ENCODE data around the gene CORT. TPM values are rescaled to one million over a fixed set of nuclear protein-coding genes. Genes with fewer than 3 reads are reported as not detected.

The CORT gene
- polyA plus RNA-seq, 4 donors: 0.97 to 1.3 TPM; not detected in 2

DNA sequence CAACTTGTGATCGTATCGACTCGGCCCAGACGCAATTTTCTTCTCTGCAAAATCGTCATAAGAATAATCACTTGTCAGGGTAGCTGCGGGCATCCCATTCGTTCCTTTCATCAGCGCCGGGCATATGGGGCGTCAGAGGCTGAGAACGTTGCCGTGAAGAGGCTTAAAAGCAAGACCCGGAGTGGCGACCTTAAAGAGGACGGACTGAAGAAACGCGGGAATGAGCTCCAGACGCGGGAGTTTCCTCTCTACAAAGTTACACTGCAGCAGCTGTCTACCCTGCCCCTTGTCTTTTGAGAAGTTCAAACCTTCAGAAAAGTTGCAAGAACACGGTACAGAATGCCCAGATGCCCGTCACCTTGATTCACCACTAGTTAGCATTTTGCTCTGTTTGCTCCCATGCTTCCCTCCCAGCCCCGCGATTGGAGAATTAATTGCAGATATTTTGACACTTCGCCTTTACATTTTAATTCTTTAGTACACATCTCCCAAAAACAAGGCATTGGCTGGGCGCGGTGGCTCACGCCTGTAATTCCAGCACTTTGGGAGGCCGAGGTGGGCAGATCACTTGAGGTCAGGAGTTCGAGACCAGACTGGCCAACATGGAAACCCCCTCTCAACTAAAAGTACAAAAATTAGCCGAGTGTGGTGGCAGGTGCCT, 18.6 kb upstream of the CORT start:
- WGBS, 3 donors: 13 to 21% (median 14%) methylated on average over 30 of the region's 30 CpGs
- Histone ChIP-seq H3K9me3 (ENCODE audit: control insufficient read depth in 2 of 2, insufficient read depth in 1 of 2, low read depth in 1 of 2, low read length in 1 of 2) (no peaks in the 10 kb centered on the region), H3K4me3 (ENCODE audit: low read depth in 1 of 3, low read length in 3 of 3) (peak overlapping the region; percentile 62 to 86 (median 85)), H3K4me1 (ENCODE audit: control insufficient read depth in 3 of 3, insufficient read depth in 2 of 3, low read depth in 1 of 3, low read length in 2 of 3) (peaks cover 0 to 38% (median 0%) of the 10 kb centered on the region in 3 donors), H3K36me3 (ENCODE audit: control insufficient read depth in 3 of 3, insufficient read depth in 2 of 3, low read depth in 1 of 3, low read length in 3 of 3) (peaks cover 0 to 3% (median 0%) of the 10 kb centered on the region in 3 donors), H3K27me3 (ENCODE audit: control insufficient read depth in 3 of 3, insufficient read depth in 3 of 3, low read length in 3 of 3) (no peaks in the 10 kb centered on the region), H3K27ac (ENCODE audit: low read depth in 1 of 3, low read length in 2 of 3) (peak overlapping the region in 2 of 3 donors; percentile 80 to 82)
- FAIRE-seq (no peak), DNase-seq (peak in 1 of 2 donors; percentile 14)

DNA sequence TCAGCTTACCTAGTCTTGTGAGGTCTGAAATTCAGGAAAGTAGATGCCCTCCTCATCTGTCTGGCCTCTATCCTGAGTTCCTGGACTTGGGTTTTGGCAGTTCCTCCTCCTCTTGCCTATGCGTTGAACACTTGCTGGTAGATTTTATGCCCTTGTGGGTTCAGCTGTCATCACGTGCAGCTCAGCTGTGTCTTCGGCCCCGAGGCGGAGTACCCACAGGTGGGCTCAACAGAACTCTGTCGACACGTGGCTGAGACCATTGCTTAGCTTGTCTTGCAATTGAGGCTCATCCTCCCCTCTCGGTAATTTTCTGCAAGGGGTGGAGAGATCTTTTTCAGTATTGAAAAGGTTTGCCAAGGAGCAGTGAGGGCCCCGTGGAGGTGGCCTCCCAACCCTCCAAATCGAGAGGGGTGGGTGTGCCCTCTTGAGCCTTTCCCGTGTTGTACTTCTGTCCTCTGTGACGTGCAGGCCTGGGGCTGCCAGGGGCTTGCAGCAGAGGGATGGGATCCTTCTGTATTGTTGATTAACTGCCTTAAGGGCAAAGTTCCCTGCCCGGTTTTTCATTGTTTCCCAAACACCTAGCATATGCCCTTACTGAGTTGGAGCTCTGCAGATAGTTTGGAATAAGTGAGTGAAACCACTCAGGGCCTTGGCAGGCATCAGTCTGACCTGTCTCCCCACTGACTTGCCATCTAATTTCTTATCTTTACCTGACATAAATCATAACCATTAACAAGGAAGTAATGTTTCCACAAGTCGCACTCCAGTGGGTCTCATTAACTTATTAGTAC, 16.7 kb upstream of the CORT start:
- Histone ChIP-seq H3K4me3 (ENCODE audit: low read depth in 1 of 3, low read length in 3 of 3) (no peak overlapping the region), H3K36me3 (ENCODE audit: control insufficient read depth in 3 of 3, insufficient read depth in 2 of 3, low read depth in 1 of 3, low read length in 3 of 3) (peaks cover 0 to 3% (median 0%) of the 10 kb centered on the region in 3 donors), H3K4me1 (ENCODE audit: control insufficient read depth in 3 of 3, insufficient read depth in 2 of 3, low read depth in 1 of 3, low read length in 2 of 3) (peaks cover 0 to 39% (median 0%) of the 10 kb centered on the region in 3 donors), H3K27me3 (ENCODE audit: control insufficient read depth in 3 of 3, insufficient read depth in 3 of 3, low read length in 3 of 3) (no peaks in the 10 kb centered on the region), H3K9me3 (ENCODE audit: control insufficient read depth in 2 of 2, insufficient read depth in 1 of 2, low read depth in 1 of 2, low read length in 1 of 2) (no peaks in the 10 kb centered on the region), H3K27ac (ENCODE audit: low read depth in 1 of 3, low read length in 2 of 3) (peak overlapping the region in 2 of 3 donors; percentile 29 to 80)
- WGBS, 3 donors: 15 to 59% (median 34%) methylated on average over 14 of the region's 14 CpGs
- no peak for FAIRE-seq
- peak; percentile 63 to 73 for DNase-seq

DNA sequence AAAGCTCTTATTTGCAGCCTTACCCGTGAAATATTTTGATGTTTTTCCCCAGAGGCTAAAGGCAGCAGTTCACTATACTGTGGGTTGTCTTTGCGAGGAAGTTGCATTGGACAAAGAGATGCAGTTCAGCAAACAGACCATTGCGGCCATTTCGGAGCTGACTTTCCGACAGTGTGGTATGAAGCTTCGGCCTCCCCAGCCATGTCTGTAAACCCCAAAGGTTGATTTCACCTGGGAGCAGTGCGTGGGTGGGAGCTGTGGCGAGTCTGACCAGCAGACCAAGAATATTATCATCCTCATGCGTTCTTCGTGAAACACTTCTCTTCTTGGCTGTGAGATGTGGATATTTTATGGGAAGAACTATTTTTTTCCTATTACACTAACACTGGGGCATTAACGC, 16.0 kb upstream of the CORT start:
- DNase-seq: no peak
- no peak for FAIRE-seq
- H3K27me3 ChIP-seq (ENCODE audit: control insufficient read depth in 3 of 3, insufficient read depth in 3 of 3, low read length in 3 of 3): no peaks in the 10 kb centered on the region
- peaks cover 0 to 43% (median 0%) of the 10 kb centered on the region in 3 donors for H3K4me1 ChIP-seq (ENCODE audit: control insufficient read depth in 3 of 3, insufficient read depth in 2 of 3, low read depth in 1 of 3, low read length in 2 of 3)
- H3K9me3 ChIP-seq (ENCODE audit: control insufficient read depth in 2 of 2, insufficient read depth in 1 of 2, low read depth in 1 of 2, low read length in 1 of 2): no peaks in the 10 kb centered on the region
- no peak overlapping the region for H3K4me3 ChIP-seq (ENCODE audit: low read depth in 1 of 3, low read length in 3 of 3)
- H3K36me3 ChIP-seq (ENCODE audit: control insufficient read depth in 3 of 3, insufficient read depth in 2 of 3, low read depth in 1 of 3, low read length in 3 of 3): peaks cover 0 to 3% (median 0%) of the 10 kb centered on the region in 3 donors
- 40 to 78% (median 58%) methylated on average over 11 of the region's 11 CpGs for WGBS, 3 donors
- peak overlapping the region in 2 of 3 donors; percentile 29 to 80 for H3K27ac ChIP-seq (ENCODE audit: low read depth in 1 of 3, low read length in 2 of 3)

DNA sequence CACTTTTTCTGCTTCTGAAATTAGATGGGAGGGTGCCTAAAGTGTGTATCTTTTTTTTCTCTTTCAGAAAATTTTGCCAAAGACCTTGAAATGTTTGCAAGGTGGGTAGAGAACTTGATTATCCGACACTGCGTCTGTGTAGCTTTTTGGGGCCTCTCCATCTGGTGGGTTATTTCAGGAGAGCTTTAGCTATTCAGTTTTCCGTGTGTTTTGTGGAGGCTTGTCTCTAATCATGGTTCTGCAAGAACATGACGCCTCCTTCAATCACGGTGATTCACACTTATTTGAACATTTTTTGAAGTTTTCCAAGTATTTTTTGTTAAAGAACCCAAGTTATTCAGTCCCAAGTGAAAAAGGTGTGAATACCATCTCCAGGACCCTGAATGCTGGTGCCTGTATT, 15.2 kb upstream of the CORT start:
- no peak overlapping the region for H3K4me3 ChIP-seq (ENCODE audit: low read depth in 1 of 3, low read length in 3 of 3)
- H3K4me1 ChIP-seq (ENCODE audit: control insufficient read depth in 3 of 3, insufficient read depth in 2 of 3, low read depth in 1 of 3, low read length in 2 of 3): peaks cover 0 to 46% (median 0%) of the 10 kb centered on the region in 3 donors
- peaks cover 0 to 3% (median 0%) of the 10 kb centered on the region in 3 donors for H3K36me3 ChIP-seq (ENCODE audit: control insufficient read depth in 3 of 3, insufficient read depth in 2 of 3, low read depth in 1 of 3, low read length in 3 of 3)
- DNase-seq: no peak
- 94 to 95% (median 95%) methylated on average over 5 of the region's 5 CpGs for WGBS, 3 donors
- H3K27ac ChIP-seq (ENCODE audit: low read depth in 1 of 3, low read length in 2 of 3): no peak overlapping the region
- H3K27me3 ChIP-seq (ENCODE audit: control insufficient read depth in 3 of 3, insufficient read depth in 3 of 3, low read length in 3 of 3): no peaks in the 10 kb centered on the region
- H3K9me3 ChIP-seq (ENCODE audit: control insufficient read depth in 2 of 2, insufficient read depth in 1 of 2, low read depth in 1 of 2, low read length in 1 of 2): no peaks in the 10 kb centered on the region
- no peak for FAIRE-seq

- FAIRE-seq (no peak), DNase-seq (no peak)
- H3K36me3 ChIP-seq (ENCODE audit: control insufficient read depth in 3 of 3, insufficient read depth in 2 of 3, low read depth in 1 of 3, low read length in 3 of 3): peaks cover 0 to 17% (median 0%) of the 10 kb centered on the region in 3 donors
- no peaks in the 10 kb centered on the region for H3K27me3 ChIP-seq (ENCODE audit: control insufficient read depth in 3 of 3, insufficient read depth in 3 of 3, low read length in 3 of 3)
- no peak overlapping the region for H3K4me3 ChIP-seq (ENCODE audit: low read depth in 1 of 3, low read length in 3 of 3)
- H3K27ac ChIP-seq (ENCODE audit: low read depth in 1 of 3, low read length in 2 of 3): peak overlapping the region in 1 of 3 donors; percentile 43
- H3K9me3 ChIP-seq (ENCODE audit: control insufficient read depth in 2 of 2, insufficient read depth in 1 of 2, low read depth in 1 of 2, low read length in 1 of 2): no peaks in the 10 kb centered on the region
- 85 to 92% (median 87%) methylated on average over 1 of the region's 1 CpG for WGBS, 3 donors
- peaks cover 0 to 38% (median 0%) of the 10 kb centered on the region in 3 donors for H3K4me1 ChIP-seq (ENCODE audit: control insufficient read depth in 3 of 3, insufficient read depth in 2 of 3, low read depth in 1 of 3, low read length in 2 of 3)
Observed at GRCh38 chr1:10437052-10437451, 12.8 kb upstream of the CORT start.

DNA sequence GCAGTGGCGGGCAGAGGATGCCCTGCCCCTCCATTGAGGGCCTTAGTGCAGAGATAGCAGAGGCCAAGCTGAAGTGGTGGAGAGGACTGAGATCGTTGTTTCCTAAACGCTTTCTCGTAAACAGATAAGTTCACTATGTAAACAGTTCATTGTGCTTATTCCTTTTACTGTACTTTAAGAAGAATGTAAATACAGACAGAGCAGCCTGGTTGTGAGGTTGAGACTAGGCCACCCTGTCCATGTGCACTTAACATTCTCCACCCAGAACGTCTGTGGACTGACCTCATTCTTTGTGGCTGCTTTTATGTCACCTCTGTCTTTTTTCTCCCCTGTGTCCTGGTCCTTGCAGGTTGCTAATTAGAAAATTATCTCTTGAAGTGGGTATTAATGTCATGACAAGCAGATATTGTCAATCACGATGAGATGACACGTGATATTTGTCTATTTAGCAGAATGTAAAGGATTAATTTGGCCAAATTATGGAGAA, 11.1 kb upstream of the CORT start:
- WGBS, 3 donors: 45 to 53% (median 47%) methylated on average over 7 of the region's 7 CpGs
- H3K27me3 ChIP-seq (ENCODE audit: control insufficient read depth in 3 of 3, insufficient read depth in 3 of 3, low read length in 3 of 3): no peaks in the 10 kb centered on the region
- H3K36me3 ChIP-seq (ENCODE audit: control insufficient read depth in 3 of 3, insufficient read depth in 2 of 3, low read depth in 1 of 3, low read length in 3 of 3): peaks cover 0 to 22% (median 0%) of the 10 kb centered on the region in 3 donors
- no peaks in the 10 kb centered on the region for H3K9me3 ChIP-seq (ENCODE audit: control insufficient read depth in 2 of 2, insufficient read depth in 1 of 2, low read depth in 1 of 2, low read length in 1 of 2)
- DNase-seq (peak in 1 of 2 donors; percentile 30), FAIRE-seq (no peak)
- no peak overlapping the region for H3K4me3 ChIP-seq (ENCODE audit: low read depth in 1 of 3, low read length in 3 of 3)
- H3K27ac ChIP-seq (ENCODE audit: low read depth in 1 of 3, low read length in 2 of 3): no peak overlapping the region
- H3K4me1 ChIP-seq (ENCODE audit: control insufficient read depth in 3 of 3, insufficient read depth in 2 of 3, low read depth in 1 of 3, low read length in 2 of 3): peaks cover 0 to 21% (median 0%) of the 10 kb centered on the region in 3 donors

DNA sequence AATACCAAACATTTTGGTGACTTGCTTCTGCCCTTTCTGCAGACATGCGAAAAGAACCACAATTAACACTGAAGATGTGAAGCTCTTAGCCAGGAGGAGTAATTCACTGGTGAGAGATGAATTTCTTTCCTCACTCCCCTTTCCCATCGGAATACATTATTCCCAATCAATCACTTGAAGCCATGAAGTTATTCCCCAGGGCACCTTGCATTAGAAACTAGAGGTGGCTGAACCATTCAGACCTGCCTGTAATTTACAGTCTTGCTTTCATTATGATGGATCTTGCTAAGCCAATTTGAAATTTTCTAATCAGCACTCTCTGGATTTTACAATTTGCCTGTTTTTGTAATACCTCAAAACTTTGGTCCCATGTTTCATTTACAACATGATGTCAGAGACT, 9.5 kb upstream of the CORT start:
- Histone ChIP-seq H3K27ac (ENCODE audit: low read depth in 1 of 3, low read length in 2 of 3) (no peak overlapping the region), H3K36me3 (ENCODE audit: control insufficient read depth in 3 of 3, insufficient read depth in 2 of 3, low read depth in 1 of 3, low read length in 3 of 3) (peaks cover 0 to 28% (median 0%) of the 10 kb centered on the region in 3 donors), H3K4me3 (ENCODE audit: low read depth in 1 of 3, low read length in 3 of 3) (no peak overlapping the region), H3K9me3 (ENCODE audit: control insufficient read depth in 2 of 2, insufficient read depth in 1 of 2, low read depth in 1 of 2, low read length in 1 of 2) (no peaks in the 10 kb centered on the region), H3K4me1 (ENCODE audit: control insufficient read depth in 3 of 3, insufficient read depth in 2 of 3, low read depth in 1 of 3, low read length in 2 of 3) (peaks cover 0 to 15% (median 0%) of the 10 kb centered on the region in 3 donors), H3K27me3 (ENCODE audit: control insufficient read depth in 3 of 3, insufficient read depth in 3 of 3, low read length in 3 of 3) (no peaks in the 10 kb centered on the region)
- DNase-seq (no peak), FAIRE-seq (no peak)
- whole genome bisulfite sequencing, 3 donors: 94 to 98% (median 95%) methylated on average over 2 of the region's 2 CpGs

DNA sequence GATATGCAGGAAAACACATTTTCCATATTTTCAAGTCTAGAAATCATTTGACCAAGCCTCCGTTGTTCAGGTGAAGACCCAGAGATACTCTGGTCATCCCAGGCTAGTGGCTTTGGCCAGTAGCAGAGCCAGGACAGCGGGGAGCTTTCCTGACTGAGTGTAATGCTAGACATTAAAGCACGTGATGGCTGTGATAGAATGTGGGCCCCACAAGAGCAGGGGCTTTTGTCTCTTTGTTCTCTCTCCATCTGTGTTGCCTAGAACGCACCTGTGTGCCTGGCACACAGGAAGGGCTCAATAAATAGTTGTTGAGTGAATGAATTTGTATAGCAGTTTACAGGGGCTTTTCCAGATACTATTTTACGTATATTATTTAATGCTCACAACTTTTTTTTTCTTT, 9.0 kb upstream of the CORT start:
- Histone ChIP-seq H3K36me3 (ENCODE audit: control insufficient read depth in 3 of 3, insufficient read depth in 2 of 3, low read depth in 1 of 3, low read length in 3 of 3) (peaks cover 0 to 30% (median 0%) of the 10 kb centered on the region in 3 donors), H3K27ac (ENCODE audit: low read depth in 1 of 3, low read length in 2 of 3) (no peak overlapping the region), H3K27me3 (ENCODE audit: control insufficient read depth in 3 of 3, insufficient read depth in 3 of 3, low read length in 3 of 3) (no peaks in the 10 kb centered on the region), H3K4me3 (ENCODE audit: low read depth in 1 of 3, low read length in 3 of 3) (no peak overlapping the region), H3K4me1 (ENCODE audit: control insufficient read depth in 3 of 3, insufficient read depth in 2 of 3, low read depth in 1 of 3, low read length in 2 of 3) (peaks cover 0 to 15% (median 0%) of the 10 kb centered on the region in 3 donors), H3K9me3 (ENCODE audit: control insufficient read depth in 2 of 2, insufficient read depth in 1 of 2, low read depth in 1 of 2, low read length in 1 of 2) (no peaks in the 10 kb centered on the region)
- WGBS, 3 donors: 94 to 97% (median 95%) methylated on average over 5 of the region's 5 CpGs
- FAIRE-seq (no peak), DNase-seq (no peak)
